Endothelial cell of umbilical vein (primary cell): ENCODE measurements around the gene HTT.

ENCODE experiments used
- CTCF ChIP-seq, 2 donors: IDR thresholded peaks; 1 replicate in 1 of 2; 2 replicates in 1 of 2; pipeline ENCODE4 v1.5.1; 2011; ENCODE audit warnings: low read length in 2 of 2, mild to moderate bottlenecking in 2 of 2, moderate library complexity in 2 of 2, control low read depth in 1 of 2, inconsistent platforms in 1 of 2, low read depth in 1 of 2; ENCODE audit not compliant: insufficient read depth in 1 of 2; ENCODE audit errors: extremely low read depth in 1 of 2
- EZH2 ChIP-seq: IDR thresholded peaks from 2 replicates; pipeline ENCODE4 v1.6.1; 2012; ENCODE audit warnings: borderline replicate concordance, low read depth, mild to moderate bottlenecking, moderate library complexity, low read length, inconsistent platforms; ENCODE audit not compliant: severe bottlenecking
- FOS ChIP-seq: IDR thresholded peaks from 2 replicates; pipeline ENCODE4 v1.6.1; 2011; ENCODE audit warnings: mild to moderate bottlenecking, low read length, moderate library complexity, borderline replicate concordance; ENCODE audit not compliant: insufficient read depth
- GATA2 ChIP-seq: IDR thresholded peaks from 2 replicates; pipeline ENCODE4 v1.7.0; 2011; ENCODE audit warnings: low read depth, mild to moderate bottlenecking, moderate library complexity, mixed read lengths, low read length; ENCODE audit not compliant: insufficient read length, insufficient read depth
- JUN ChIP-seq: IDR thresholded peaks from 2 replicates; pipeline ENCODE4 v1.6.1; 2011; ENCODE audit warnings: borderline replicate concordance, low read depth; ENCODE audit not compliant: insufficient read length, insufficient read depth
- MAX ChIP-seq: IDR thresholded peaks from 2 replicates; pipeline ENCODE4 v1.6.1; 2011; ENCODE audit not compliant: insufficient read depth, insufficient read length
- MYC ChIP-seq: IDR thresholded peaks from one replicate; pipeline ENCODE4 v1.6.1; 2011; ENCODE audit warnings: mild to moderate bottlenecking, low read depth, low read length
- POLR2A ChIP-seq: IDR thresholded peaks from 2 replicates; pipeline ENCODE4 v1.6.1; 2012; ENCODE audit warnings: low read depth, mild to moderate bottlenecking, control low read depth, low read length
- POLR2AphosphoS5 ChIP-seq: IDR thresholded peaks from 2 replicates; pipeline ENCODE4 v1.6.1; 2012; ENCODE audit warnings: low read depth, mild to moderate bottlenecking, control low read depth, low read length, moderate library complexity; ENCODE audit not compliant: insufficient read depth

GRCh38 chr4:3205995-3206394 lies 131.5 kb downstream of the HTT start:
- no peak for TF ChIP-seq POLR2AphosphoS5
- TF ChIP-seq CTCF (IDR thresholded peaks at IDR 0.05; ENCODE audit: extremely low read depth in 1 of 2, insufficient read depth in 1 of 2, low read depth in 1 of 2, low read length in 2 of 2): no peak
- no peak for TF ChIP-seq POLR2A
- TF ChIP-seq EZH2: no peak
- no peak for TF ChIP-seq JUN
- no peak for TF ChIP-seq FOS
- TF ChIP-seq MYC: no peak
- no peak for TF ChIP-seq MAX
- TF ChIP-seq GATA2: no peak
